KBM-7 (cell line): ENCODE results near the gene KCNC1.

Source experiments
- DNase-seq: peaks from one replicate; pipeline ENCODE4 v3.0.0-alpha.2; 2015
- in situ Hi-C: fragments of 300-500 bp; cut with MboI; formaldehyde crosslinking; loops from 2 replicates; pipeline ENCODE4 v1.14.3; 2020; ENCODE audit warnings: low sequenced_read_pairs, low pct_unique_long_range_greater_than_20kb, mixed read lengths

Gene KCNC1

DNA sequence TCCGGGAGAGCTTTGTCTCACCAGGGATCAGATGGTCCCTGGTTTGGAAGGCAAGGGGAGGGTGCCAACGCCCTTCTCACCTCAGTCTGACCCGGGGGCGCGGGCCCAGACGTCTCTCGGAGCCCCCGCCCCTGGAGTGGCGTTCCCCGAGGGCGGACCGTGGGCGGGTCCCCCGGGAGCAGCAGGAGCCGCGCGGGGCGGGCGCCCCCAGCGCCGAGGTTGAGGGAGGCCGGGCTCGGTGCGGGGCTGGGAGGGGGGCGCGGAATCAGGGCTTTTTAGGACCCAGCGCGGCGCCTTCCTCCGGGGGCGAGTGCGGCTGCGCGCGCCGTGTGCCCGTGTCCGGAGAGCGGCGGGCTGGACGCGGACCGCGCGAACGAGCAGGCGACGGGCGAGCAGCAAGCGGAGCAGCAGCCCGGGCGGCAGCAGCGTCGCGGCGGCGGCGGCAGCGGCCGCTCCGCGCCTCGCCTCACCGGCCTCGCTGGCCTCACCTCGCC is at the start of gene KCNC1:
KCNC1 (plus strand) TSS at position 364 of the 494 bp plus-strand sequence. CDS start 1,222 bp downstream, outside the sequence.
- peak; percentile 32 for DNase-seq
- in situ Hi-C loops: loop anchor here (10.0 kb wide), 1 partner anchor 240 kb away; no protein-coding TSS in a partner anchor

DNA sequence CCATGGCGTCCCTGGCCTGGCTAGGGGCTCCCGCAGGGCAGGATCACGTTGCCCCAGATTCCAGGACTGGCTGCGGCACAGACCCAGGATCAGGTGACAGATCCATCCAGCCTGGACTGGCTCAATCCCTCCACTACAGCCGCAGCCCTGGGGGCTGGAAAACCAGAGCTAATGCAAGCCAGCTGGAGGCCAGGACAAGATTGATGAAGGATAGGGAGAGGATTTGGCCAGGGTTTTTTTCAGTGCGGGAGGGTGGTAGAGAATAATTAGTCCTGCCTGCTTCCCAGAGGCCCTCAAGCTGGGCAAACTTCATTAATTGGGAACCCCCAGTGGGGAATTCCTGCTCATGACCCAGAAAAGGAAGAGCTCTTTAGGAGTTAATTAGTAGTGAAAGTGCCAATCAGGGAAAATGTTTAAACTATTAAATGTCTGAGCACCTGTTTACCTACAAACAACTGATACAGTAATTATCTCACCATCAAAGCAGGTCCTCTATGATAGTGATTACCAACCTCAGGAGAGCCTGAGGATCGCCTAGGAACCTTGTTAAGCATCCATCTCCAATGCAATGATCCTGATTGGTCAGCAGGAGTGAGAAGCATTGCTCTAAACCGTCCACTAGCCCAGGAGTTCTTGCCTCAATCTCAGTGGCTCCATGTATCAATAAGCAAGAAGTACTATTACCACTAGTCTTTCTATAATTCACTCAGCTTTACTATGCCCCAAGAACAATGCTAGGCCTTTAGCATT is 48.2 kb upstream of the KCNC1 start:
- in situ Hi-C loops: no loop called here
- DNase-seq: no peak

DNA sequence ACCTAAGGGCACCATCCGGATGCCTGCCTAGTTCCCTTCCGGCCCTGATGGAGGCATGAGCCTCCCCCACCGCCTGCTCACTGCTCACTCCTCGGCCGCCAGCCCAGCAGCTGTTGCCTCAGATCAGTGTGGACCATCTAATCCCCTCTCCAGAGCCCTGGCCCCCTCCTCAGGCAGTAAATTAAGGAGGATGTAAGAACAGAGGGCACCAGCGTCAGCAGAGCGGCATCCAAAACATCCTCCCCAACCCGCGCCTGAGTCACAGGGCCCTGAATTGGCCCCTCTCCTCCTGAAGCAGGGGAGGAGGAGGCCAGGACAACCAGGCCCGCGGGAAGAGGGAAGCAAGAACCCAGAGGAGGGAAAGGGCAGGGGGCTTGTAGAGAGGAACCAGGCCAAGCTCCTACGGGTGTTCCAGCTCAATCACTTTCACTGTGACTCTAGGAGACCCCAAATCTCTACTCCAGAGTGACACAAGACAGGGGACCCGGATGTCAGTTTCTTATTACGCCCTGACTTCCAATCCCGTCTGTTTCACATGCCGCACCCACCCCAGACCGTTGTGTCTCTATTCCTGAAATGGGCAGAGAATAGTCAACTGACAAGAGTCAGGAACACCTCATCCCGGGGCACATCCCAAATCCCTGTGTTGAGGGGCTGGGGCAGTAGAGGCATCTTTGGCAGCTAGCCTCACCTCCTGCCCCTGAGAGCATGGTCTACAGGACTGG is 46.5 kb upstream of the KCNC1 start:
- DNase-seq: no peak
- in situ Hi-C loops: no loop called here

DNA sequence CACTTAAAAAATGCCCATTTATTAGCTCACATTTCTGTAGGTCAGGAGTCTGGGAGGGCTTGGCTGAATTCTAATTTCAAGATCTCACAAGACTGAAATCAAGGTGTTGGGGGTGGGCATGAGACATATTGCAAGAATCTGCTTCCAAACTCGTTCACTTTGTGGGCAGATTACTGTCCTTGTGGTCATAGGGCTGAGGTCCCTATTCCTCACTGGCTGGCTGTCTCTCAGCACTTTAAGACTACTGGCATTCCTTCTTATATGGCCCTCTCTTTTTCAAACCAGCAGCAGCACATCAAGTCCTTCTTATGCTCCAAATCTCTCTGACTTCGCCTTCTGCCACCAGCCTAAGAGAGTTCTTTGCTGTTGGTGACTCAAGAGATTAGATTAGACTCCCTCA is 43.0 kb upstream of the KCNC1 start:
- no peak for DNase-seq
- in situ Hi-C loops: no loop called here

DNA sequence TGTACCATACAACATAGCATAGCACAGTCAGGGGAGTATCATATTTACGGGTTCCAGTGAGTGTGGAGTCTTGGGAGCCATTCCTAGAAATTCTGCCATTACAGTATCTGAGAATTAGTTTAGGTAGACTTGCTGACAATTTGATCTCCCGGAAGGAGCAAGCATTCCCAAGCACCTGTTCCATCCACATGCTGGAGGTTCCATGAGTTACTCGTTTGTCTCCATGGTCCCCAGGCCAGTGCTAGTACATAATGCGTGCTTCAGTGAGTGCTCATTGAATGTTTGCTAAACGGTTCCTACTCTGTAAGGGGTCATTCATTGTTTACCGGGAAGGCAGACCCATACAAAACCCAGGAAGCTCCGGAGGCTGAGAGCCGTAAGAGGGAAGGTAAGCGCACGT is 42.6 kb upstream of the KCNC1 start:
- DNase-seq: no peak

DNA sequence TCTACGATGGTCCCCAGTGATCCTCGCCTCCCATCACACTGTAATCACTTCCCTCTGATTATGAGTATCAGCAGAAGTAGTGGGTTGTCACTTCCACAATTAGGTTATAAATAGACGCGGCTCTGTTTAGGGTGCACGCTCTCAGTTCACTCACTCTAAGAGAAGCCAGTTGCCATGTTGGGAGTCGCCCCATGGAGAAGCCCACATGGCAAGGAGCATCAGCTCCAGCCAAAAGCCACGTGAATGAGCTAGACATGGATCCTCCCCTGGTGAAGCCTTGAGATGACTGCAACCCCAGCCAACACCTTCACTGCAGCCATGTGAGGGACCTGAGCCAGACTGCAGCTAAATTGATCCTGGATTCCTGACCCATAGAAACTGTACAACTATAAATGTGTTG is 41.6 kb upstream of the KCNC1 start:
- in situ Hi-C loops: no loop called here
- no peak for DNase-seq

More for the DNA sequence above, 42.6 kb upstream of the KCNC1 start:
- in situ Hi-C loops: no loop called here

DNA sequence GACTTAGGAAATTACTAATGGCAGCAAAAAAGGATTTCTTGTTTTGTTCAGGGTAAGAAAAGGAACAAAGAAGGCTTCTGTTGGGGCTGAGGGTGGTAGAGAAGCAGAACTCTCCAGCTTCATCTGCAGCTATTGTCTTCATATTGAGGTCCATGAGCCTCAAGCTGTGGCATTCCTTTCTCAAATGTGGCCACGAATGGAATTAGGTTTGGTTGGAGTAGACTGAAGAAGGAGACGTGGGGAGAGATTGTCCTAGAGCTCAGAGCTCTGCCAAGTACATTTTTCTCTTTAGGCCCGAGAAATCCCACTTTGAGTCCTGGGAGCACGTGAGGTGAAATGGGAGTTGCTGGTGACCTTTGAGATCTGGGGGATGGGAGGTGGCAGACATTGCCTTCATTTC is 41.0 kb upstream of the KCNC1 start:
- in situ Hi-C loops: no loop called here
- no peak for DNase-seq

DNA sequence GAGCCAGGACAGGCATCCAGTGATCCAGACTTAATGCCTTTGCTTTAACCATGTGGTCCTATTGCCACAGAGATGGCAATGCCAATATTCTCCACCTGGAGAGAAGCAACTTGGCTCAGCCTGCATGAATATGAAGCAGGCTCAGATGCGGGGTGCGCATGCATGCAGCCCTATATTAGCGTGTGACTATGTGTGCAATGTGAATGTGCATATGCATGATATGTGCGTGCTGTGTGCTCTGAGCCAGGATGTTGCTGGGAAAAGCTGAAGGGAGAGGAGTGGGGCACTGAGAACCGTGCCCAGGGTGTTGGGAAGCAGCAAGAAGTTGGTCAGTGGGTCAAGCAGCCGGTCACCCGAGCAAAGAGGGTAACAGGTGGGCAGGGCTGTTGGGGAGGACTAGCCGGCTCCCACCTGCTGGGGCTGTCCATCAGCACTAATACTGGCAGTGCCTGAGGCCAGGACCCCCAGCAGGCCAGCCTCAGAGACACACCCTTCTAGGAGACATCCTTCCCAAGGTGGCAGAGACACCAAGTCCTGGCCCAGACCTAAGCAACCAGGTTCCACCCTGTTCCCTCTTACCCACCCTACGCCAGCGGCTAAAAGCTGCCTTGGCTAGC is 40.0 kb upstream of the KCNC1 start:
- in situ Hi-C loops: no loop called here
- DNase-seq: no peak

DNA sequence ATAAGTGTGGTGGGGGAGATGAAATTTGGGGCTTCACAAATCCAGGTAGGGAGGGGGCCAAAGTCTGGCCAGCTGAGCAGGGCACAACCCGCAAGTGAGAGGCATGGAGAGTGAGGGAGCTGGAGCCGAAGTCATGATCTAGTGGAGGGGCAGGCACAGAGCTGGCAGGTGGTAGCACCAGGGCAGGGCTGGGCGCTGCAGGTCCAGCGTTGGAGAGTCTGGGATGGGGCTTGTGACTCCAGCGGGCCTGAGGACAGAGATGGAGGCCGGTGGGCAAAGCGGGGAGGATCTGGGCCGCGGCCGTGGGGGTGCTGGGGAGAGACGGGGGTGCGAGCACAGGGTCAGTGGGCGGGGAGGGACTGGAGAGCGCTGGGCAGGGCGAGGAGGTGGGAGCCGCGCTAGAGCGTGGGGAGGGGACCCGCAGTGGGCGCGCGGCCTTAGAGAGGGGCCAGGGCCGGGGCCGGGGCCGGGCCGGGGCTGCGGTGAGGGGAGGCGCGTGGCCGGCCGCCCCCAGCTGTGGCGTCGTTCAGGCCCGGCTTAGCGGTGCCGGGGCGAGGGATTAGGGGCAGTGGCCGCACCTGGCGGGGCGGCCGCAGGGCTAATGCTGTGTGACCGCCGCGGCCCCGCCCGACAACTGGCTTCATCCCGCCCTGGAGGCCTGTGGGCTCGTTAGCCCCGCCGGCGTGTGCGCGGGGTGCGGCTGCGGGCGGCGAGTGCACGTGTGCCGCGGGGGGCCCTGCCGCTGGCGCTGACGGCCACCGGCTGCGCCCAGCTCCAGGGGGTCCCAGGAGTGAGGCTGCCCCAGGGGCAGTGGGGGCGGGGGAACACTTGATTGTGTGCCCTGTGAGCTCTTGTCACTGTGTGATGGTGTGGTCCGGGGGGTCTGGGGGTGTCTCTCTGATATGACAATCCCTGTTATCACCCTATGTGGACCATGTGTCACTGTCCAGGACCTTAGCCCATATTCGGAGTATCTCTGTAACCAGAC is 38.8 kb upstream of the KCNC1 start:
- in situ Hi-C loops: no loop called here

DNA sequence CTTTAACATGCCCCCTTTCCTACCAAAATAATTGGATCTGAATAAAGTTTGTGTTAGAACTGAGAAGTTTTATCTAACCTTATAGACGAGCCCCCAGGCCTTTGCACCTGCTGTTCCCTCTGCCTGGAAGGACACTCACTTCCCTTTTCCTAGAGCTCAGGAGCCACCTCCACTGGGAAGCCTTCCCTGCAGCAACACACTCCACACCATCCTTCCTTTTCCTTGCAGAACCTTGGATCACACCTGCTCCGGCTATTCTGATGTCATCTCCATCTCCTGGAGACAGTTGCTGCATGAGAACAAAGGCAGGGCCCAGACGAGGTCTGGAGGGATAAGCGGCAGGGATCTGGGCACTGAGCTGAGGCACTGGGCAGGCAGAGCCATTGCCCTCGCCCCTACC is 37.8 kb upstream of the KCNC1 start:
- DNase-seq: no peak
- in situ Hi-C loops: no loop called here

More for the DNA sequence above, 38.8 kb upstream of the KCNC1 start:
- DNase-seq: no peak

DNA sequence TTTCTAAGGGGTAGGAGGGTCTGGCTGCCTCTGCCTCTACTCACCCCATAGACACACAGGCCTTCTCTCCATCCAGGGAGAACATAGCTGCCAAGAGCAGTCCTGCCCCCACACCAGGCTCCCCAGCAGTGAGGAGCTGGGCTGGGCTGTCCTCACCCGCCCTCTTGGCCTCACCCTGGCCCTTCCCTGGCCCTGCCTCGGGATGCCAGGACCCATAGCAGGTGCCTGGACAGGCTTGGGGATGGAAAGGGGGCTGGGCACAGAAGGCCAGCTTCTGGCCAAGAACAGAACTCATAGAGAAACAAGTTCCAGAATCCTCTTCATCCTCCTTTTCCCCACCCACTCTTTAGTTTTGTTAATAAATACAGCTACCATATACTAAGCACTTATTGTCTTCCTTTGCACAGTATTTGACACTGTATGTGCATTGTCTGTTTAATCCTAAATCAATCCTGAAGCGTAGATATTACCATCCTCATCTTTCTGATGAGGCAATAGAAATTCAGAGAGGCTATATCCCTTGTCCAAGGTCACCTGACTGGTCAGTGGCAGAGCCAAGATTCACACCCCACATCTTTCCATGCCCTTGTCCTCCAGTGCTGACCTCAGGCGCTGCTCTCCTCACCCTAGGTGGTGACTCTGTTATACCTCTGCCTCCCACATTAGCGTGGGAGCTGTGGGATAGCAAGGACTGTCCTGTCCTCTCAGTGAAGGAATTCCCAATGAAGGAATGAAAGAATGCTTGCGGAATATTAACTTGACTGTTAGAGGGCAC is 37.2 kb upstream of the KCNC1 start:
- in situ Hi-C loops: no loop called here
- no peak for DNase-seq

DNA sequence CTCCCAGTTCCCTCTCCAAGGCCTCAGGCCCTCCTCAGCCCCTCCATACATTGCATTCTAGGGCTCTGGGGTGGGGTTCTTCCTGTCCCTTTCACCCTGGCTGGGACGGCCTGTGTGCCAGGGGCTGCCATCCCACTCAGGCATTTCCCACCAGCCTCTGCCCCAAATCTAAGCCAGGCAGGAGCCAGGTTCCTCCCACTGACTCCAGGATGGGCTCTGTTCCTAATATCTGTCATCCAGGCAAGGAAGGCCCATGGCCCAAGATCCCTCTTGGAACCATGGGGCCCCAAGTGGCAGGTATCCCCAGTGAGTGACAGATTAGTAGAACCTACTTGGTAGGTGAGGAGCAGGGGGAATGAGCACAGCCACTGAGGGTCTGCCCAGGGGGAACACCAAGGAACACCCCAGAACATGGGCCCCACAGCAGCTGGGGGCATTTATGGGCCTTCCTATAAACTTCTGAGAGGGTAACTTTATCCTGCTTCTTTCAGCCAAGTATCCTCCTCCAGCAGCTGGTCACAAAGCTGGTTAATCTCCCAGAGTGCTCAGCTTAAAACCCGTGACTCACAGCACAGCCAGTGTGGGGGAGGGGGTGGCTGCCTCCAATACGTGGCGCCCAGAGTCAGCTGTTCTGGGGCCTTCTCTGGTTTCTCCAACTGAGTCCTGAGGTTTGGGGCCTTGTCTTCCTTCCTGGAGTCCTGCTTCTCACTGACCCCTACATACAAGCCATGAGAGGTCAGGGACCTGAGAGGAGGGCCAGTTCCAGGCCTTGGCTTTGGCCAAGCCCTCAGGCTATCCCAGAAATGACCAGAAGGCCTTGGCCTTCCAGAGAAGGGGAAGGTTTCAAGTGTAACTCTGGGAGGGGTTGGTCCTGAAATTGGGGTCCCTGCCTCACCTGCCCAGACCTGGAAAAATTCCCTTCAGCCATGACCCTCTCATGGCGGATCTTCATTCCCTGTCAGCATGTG is 35.1 kb upstream of the KCNC1 start:
- in situ Hi-C loops: no loop called here
- no peak for DNase-seq

DNA sequence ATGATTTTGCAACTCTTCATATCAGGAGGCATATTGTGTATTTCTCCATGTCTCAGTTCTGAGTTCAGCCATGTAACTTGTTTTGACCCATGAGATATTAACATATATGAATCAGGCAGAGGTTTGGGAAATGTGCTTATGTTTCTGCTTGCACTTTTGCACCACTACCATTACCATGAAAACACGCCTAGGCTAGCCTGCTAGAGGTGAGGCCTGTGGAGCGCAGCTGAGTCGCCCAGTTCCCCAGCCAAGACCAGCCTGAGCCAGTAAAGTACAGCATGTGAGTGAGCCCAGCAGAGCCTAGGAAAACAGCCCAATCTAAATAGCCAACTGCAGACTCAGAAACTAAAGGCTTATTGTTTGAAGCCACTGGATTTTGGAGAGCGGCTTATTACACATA is 33.6 kb upstream of the KCNC1 start:
- in situ Hi-C loops: no loop called here
- DNase-seq: no peak

DNA sequence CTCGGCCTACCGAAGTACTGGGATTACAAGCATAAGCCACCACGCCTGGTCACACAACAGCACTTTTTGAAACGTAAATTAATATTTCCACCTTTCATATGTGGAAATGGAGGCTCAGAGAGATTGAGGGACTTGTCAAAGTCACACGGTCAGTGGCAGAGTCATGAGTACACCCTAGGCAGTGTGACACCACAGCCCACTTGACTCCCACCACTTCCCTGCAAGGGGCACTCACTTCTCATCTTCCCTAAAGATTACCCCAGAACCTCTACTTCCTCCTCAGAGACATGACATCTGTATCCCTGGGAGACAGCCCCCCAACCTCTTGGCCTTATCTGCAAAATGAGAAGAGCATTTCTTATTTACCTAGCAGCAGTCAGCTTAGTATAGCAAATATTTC is 31.7 kb upstream of the KCNC1 start:
- in situ Hi-C loops: no loop called here
- no peak for DNase-seq

DNA sequence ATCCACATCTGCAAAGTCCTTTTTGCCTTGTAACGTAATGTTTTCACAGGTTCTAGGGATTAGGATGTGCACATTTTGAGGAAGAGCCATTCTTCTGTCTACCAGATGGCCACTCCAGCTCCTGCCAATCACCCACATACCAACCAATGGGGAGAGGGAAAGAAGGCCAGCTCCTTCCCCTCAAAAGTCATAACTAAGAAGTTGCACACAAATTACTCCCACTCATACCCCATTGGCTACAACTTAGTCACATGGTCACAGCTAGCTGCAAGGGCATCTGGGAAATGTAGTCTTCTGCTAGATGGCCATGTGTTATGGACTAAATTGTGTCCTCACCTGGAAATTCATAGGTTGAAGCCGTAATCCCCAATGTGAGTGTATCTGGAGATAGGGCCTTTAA is 30.6 kb upstream of the KCNC1 start:
- peak; percentile 39 for DNase-seq

DNA sequence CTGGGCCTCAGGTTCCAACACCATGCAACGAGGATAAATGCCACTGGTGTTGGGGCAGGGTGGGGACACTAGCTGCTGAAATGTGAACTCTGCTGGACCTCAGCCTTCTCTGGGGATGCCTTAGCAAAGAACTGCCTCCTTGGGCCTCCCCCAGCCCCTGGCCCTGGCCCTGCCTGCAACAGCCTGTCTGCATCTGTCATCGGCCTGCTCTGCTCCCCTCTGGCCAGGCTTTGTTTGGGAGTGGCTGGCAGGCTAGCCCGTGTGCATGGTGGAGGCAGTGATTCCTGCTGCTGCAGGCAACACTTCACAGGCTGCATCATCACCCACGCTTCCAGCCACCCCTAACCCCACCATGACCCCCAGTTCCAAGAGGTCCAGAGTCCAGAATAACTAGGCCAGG is 26.8 kb upstream of the KCNC1 start:
- in situ Hi-C loops: no loop called here

More for the DNA sequence above, 30.6 kb upstream of the KCNC1 start:
- in situ Hi-C loops: no loop called here

DNA sequence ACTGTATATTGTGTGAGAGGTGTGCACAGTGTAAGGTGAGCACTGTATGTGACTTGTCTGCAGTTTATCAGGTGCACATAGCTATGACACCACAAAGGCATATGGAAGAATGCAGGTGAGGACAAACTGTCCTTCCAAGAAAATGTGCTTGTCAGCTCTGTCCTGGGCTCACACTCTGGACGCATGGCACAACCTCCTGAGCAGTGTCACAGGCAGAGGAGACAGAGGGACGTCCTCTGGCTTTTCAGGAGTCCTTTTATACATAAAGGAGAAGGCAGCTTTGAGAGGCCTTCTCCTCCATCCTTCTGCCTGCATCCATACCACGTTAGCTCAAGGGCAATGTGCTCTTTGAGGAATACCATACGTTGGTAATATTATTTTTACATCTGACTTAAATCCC is 22.7 kb upstream of the KCNC1 start:
- in situ Hi-C loops: no loop called here

More for the DNA sequence above, 26.8 kb upstream of the KCNC1 start:
- DNase-seq: no peak

More for the DNA sequence above, 22.7 kb upstream of the KCNC1 start:
- no peak for DNase-seq
